ENCODE results near the gene COL20A1.

Gene COL20A1

GRCh38 chr20:63343460-63344445 lies 50.8 kb downstream of the COL20A1 start:
- no peaks in the 10 kb centered on the region for H3K4me1 ChIP-seq (ENCODE audit: control insufficient read depth, insufficient read depth, low read length)
- POLR2A ChIA-PET = no interaction called here
- H3K9me3 ChIP-seq (ENCODE audit: control insufficient read depth, insufficient read depth, low read depth, low read length) = no peaks in the 10 kb centered on the region
- H3K27ac ChIP-seq (ENCODE audit: extremely low read depth, low read depth, low read length) = no peak overlapping the region
- H3K4me3 ChIP-seq (ENCODE audit: low read depth, low read length) = no peak overlapping the region
- no peak for TF ChIP-seq KLF17 (tag by site-specific recombination; IDR thresholded peaks at IDR 0.05)
- no peak for TF ChIP-seq GLIS2 (tag by site-specific recombination; IDR thresholded peaks at IDR 0.05)
- no peak for TF ChIP-seq ZNF2 (tag by site-specific recombination; IDR thresholded peaks at IDR 0.05)
- TF ChIP-seq ZNF302 (tag by site-specific recombination; IDR thresholded peaks at IDR 0.05; ENCODE audit: low read depth) = no peak
- TF ChIP-seq ZNF324 (tag by site-specific recombination; IDR thresholded peaks at IDR 0.05) = no peak
- TF ChIP-seq TSHZ1 (tag by site-specific recombination; IDR thresholded peaks at IDR 0.05; ENCODE audit: borderline replicate concordance) = no peak
- no peak for TF ChIP-seq KLF7 (tag by site-specific recombination; IDR thresholded peaks at IDR 0.05; ENCODE audit: borderline replicate concordance)
- no peak for TF ChIP-seq ZNF596 (tag by site-specific recombination; IDR thresholded peaks at IDR 0.05)
- no peak for TF ChIP-seq ZBTB11 (tag by site-specific recombination; conservative IDR thresholded peaks at IDR 0.05; ENCODE audit: low read depth)
- no peak for TF ChIP-seq ZNF19 (tag by site-specific recombination; IDR thresholded peaks at IDR 0.05; ENCODE audit: low read depth)
- no peak for TF ChIP-seq ZNF121 (tag by site-specific recombination; IDR thresholded peaks at IDR 0.05)
- no peak for TF ChIP-seq ZNF704 (tag by site-specific recombination; IDR thresholded peaks at IDR 0.05)
- TF ChIP-seq ELK4 (IDR thresholded peaks at IDR 0.05; ENCODE audit: borderline replicate concordance, low read depth, low read length) = no peak
- TF ChIP-seq SP3 (tag by site-specific recombination; IDR thresholded peaks at IDR 0.05) = no peak
- TF ChIP-seq PRDM1 (tag by site-specific recombination; IDR thresholded peaks at IDR 0.05) = no peak
- TF ChIP-seq ZNF488 (tag by site-specific recombination; IDR thresholded peaks at IDR 0.05) = no peak
- TF ChIP-seq ZNF133 (tag by site-specific recombination; IDR thresholded peaks at IDR 0.05) = no peak
- H3K36me3 ChIP-seq (ENCODE audit: control insufficient read depth in 2 of 2, insufficient read depth in 1 of 2, low read length in 2 of 2) = no peaks in the 10 kb centered on the region
- CTCF ChIA-PET = no interaction called here

Measured in HEK293 (cell line).